ENCODE results near the gene GRHL3.

GRHL3 gene

GRCh38 chr1:24293392-24294227, 25.5 kb upstream of the GRHL3 start:
- no peak for DNase-seq (ENCODE audit: low read depth in 3 of 3)

GRCh38 chr1:24294228-24294672, 24.9 kb upstream of the GRHL3 start:
- no peak for DNase-seq (ENCODE audit: low read depth in 3 of 3)

- DNase-seq (ENCODE audit: low read depth in 3 of 3): no peak
Measured at GRCh38 chr1:24294716-24295371, 24.3 kb upstream of the GRHL3 start.

- DNase-seq (ENCODE audit: low read depth in 3 of 3): no peak
Measured at GRCh38 chr1:24295535-24295934, 23.6 kb upstream of the GRHL3 start.

DNA sequence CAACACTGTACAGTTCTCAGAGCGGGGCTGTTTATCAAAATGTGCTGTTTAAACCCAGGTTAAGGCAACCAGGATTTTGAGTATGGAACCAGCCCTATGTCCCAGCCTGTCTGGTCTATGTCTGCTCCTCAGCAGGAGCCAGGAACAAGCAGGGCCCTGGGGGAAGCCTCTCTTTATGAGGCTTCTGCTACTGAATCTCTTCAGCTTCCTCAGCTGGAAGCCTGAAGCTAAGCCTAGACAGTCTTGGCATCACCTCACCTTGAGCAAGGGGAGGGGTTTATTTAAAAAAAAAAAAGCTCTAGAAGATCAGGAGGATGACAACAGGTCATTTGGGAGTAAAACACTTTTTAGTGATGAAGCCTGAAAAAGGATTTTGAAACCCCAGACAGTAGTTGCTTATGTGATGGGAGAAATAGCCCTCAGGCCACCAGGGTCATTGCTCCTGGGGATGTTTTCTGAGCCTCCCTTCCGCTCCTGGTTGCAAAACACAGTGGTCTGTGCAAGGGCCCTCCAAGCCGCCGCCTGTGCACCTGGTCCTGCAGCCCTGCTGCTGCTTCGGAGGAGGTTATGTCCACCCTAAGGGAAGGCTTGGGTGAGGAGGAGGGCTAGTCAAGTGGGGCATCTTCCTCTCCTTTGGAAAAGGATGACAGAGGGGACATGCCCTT, 21.8 kb upstream of the GRHL3 start:
- no peak for DNase-seq (ENCODE audit: low read depth in 3 of 3)

DNA sequence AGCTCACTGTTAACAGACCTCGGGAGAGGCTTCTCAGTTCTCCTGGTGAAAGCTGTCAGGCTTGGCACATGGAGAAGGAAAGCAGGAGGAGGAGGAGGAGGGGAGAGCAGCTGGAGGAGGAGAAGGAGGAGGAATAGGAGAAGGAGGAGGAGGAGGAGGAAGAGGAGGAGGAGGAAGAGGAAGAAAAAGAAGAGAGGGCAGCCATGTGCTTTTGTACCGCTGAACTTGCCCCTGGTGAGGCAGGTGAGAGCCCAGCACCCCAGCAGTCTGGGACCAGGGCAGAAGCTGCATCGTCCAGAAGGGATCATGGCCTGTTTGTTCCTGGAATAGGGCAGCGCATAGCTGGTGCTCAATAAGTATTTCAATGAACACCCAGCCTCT, 21.3 kb upstream of the GRHL3 start:
- no peak for DNase-seq (ENCODE audit: low read depth in 3 of 3)

DNA sequence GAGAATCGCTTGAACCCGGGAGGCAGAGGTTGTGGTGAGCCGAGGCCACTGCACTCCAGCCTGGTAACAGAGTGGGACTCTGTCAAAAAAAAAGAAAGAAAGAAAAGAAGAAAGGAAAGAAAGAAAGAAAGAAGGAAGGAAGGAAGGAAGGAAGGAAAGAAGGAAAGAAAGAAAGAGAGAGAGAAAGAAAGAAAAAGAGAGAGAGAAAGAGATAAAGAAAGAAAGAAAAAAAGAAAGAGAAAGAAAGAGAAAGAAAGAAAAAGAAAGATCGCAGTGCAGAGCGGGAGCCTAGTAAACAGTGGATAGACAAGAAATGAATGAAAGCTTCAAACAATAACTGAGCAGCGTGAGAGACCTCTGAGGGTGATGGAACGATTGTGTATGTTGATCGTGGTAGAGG, 20.6 kb upstream of the GRHL3 start:
- DNase-seq (ENCODE audit: low read depth in 3 of 3): no peak

DNA sequence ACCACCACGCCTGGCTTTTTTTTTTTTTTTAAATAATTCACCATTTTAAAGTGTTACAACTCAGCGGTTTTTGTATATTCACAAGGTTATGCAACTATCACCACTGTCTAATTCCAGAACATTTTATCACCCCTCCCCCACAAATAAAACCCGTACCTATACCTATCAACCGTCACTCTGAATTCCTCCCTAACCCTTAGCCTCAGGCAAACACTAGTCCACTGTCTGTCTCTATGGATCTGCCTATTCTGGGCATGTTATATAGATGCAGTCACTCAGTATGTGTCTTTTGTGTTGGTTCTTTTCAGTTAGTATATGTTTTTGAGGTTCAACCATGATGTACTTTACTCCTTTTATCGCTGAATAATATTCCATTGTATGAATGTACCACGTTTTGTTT, 19.3 kb upstream of the GRHL3 start:
- no peak for DNase-seq (ENCODE audit: low read depth in 3 of 3)

DNA sequence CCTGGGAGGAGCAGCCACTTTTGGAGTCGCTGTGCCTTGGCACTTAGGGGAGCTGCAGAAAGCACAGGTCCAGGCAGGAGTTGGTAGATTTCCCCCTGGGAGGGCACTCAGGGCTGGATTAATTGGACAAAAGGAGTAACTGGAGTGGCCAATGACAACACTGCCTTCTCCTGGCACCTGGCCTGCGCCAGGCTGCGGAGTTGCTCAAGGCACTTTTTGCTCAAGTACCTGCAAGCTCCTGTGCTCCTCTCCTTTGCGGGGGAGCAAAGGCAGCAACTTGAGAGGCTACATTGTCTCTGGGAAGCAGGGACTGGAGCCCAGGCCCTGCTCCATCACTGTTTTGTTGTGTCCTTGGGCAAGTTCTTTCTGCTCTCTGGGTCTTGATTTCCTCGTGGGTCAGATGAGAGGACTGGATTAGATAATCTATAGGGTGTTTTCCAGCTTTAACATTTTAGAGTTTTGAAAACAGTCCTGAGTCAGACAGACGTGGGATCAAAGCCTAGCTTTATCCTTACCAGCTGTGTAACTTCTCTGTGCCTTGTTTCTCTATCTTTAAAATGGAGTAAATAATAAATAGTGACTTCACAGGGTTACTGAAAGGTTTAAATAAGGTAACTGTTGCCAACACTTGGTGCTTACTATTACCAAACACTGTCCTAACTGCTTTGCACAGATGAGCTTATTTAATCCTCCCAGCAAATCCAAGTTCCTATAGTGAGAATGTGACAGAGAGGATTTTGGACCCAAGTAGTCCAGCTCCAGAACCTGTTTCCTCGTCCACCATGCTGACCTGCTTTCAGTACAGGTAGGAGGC, 18.0 kb upstream of the GRHL3 start:
- no peak for DNase-seq (ENCODE audit: low read depth in 3 of 3)

GRCh38 chr1:24301785-24302175, 17.4 kb upstream of the GRHL3 start:
- DNase-seq (ENCODE audit: low read depth in 3 of 3): no peak

- DNase-seq (ENCODE audit: low read depth in 3 of 3): no peak
Measured at GRCh38 chr1:24302209-24302611, 16.9 kb upstream of the GRHL3 start.

DNA sequence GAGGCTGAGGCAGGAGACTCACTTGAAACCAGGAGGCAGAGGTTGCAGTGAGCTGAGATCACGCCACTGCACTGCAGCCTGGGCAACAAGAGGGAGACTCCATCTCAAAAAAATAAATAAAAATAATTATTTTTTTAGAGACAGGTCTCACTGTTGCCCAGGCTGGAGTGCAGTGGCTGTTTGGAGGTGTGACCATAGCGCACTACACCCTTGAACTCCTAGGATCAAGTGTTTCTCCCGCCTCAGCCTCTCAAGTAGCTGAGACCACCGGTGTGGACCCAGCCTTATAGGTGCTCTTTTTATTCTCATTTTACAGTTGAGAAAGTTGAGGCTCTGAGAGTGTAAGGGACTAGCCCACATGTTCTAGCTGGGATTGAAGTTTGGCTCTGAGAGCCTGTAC, 15.6 kb upstream of the GRHL3 start:
- no peak for DNase-seq (ENCODE audit: low read depth in 3 of 3)

DNA sequence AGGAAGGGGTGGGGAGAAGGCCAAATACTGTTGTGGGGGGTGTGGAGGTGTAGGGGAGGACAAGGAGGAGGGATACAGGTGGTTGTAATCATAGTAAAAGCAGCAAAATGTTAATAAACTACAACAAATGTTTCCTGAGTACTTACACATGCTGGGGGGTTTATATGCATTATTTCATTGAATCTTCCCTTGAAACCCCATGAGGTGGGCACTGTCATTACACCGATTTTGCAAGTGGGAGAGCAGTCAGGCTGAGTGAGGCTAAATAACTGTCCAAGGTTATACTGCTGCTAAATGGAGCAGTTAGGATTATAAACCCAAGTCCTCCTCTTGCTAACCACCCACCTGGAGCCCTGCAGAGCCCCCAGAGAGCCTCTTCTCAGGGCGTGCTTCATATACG, 14.4 kb upstream of the GRHL3 start:
- no peak for DNase-seq (ENCODE audit: low read depth in 3 of 3)

DNA sequence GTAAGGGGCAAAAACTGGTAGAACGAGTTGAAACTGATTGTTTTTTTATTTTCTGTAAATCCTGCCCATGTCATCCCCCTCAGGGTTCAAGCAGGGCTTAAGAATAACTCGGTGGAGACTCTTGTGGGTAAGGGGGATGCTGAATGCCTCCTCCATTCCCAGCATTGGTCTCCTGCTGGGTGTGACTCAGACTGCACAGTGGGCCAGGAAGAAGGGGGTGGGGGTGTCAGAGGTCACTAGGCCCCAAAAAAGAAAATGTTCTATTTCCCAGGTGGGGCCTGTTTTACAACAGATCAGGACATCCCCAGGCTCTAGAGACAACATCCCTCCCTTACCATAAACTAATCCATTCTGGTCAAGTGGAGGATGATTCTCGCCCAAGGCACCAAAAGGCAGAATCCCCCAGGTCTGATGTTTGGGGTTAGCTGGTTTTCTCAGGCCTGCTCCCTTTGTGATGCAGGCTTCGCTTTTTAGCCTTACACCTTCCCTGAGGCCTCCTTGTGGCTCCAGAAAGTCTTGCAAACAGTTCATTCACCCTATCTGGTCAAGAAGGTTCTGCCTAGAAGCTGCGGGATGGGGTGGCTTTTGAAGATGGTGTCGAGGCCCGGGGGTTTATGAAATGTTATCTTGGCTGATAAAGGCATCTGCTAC, 10.7 kb upstream of the GRHL3 start:
- DNase-seq (ENCODE audit: low read depth in 3 of 3): no peak

GRCh38 chr1:24309762-24310485, 9.2 kb upstream of the GRHL3 start:
- no peak for DNase-seq (ENCODE audit: low read depth in 3 of 3)

GRCh38 chr1:24311234-24311633, 7.9 kb upstream of the GRHL3 start:
- no peak for DNase-seq (ENCODE audit: low read depth in 3 of 3)

GRCh38 chr1:24311741-24312140, 7.4 kb upstream of the GRHL3 start:
- DNase-seq (ENCODE audit: low read depth in 3 of 3): no peak

DNA sequence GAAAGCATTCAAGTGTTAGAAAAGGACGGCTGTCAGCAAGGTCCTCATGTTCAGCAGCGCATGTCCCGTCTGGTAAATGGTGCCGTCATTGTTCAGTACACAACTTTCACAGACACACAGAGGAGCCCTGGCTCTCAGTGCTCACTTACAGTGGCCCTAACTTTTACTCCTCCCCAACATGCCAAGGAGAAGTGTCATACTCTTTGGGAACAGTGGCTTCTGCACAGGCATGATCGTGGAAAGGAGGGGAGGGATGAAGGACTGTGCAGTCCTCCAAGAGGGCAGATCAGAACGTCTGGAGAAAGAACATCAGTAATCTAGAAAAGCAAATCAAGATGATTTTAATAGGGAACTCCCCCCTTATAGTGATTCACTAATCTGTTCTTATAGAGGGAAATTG, 3.8 kb upstream of the GRHL3 start:
- no peak for DNase-seq (ENCODE audit: low read depth in 3 of 3)

- DNase-seq (ENCODE audit: low read depth in 3 of 3): no peak
Measured at GRCh38 chr1:24316645-24317044, 2.5 kb upstream of the GRHL3 start.

DNA sequence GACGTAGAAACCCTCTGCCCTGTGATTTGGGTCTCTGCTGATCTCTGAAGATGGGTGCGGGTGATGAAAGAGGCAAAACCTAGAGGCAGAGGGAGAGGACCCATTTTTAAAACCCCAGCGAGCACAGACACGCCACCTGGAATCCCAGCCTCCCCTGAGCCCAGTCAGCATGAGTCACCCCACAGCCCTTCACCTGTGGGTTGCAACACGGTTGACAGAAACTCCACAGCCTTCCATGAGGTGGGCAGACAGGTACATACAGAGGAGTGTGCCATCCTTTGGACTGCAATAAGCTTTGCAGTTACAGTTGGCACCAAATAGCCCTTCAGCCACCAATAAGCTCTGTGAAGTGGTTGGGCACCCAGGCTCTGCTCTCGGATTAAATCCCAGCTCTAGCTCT, 2.1 kb upstream of the GRHL3 start:
- peak in 1 of 3 experiments; percentile 4 for DNase-seq (ENCODE audit: low read depth in 3 of 3)
